Epithelial cell of proximal tubule (primary cell): ENCODE data around the gene ASS1. TPM values are rescaled to one million over a fixed set of nuclear protein-coding genes. Genes with fewer than 3 reads are reported as not detected.

Source experiments
- DNase-seq: peaks from one replicate; pipeline ENCODE4 v3.0.0-alpha.2; 2011; ENCODE audit warnings: low read depth
- H3K4me3 ChIP-seq: 2 replicates; pipeline ENCODE4 v1.5.1; 2011; ENCODE audit warnings: low read depth, mild to moderate bottlenecking, low read length
- total RNA-seq: library from RNA; depleted of rRNA; stranded (reverse); fragments of >200 nt; gene quantifications from 2 replicates; pipeline ENCODE4 v1.2.3, GENCODE V29; 2015
- TF ChIP-seq, protein P1 (sequence below): conservative IDR thresholded peaks from 2 replicates; pipeline ENCODE4 v1.5.1; 2012; ENCODE audit warnings: low read depth, mild to moderate bottlenecking, low read length

ASS1 gene
- total RNA-seq, 1 donor from 2014 or later: 9.4 TPM

DNA sequence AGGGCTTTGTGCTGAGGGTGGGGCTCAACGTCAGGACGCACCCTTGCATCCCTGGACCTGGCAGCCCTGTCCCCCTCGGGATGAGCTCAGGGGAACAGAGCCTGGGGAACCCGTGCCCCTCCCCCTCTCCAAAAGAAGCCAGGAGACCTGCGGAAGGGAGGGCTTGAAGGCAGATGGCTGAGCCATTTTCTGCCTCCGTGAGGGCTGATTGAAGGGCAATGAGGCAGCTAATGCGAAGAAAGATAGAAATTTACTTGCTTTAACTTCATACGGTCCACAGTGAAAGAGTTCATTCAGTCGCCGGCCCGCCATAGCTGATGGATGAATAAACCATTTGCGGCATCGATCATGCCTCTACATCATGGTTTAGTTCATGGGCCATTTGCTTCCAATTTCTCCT lies 28.8 kb downstream of the ASS1 start:
- TF ChIP-seq, protein P1, sequence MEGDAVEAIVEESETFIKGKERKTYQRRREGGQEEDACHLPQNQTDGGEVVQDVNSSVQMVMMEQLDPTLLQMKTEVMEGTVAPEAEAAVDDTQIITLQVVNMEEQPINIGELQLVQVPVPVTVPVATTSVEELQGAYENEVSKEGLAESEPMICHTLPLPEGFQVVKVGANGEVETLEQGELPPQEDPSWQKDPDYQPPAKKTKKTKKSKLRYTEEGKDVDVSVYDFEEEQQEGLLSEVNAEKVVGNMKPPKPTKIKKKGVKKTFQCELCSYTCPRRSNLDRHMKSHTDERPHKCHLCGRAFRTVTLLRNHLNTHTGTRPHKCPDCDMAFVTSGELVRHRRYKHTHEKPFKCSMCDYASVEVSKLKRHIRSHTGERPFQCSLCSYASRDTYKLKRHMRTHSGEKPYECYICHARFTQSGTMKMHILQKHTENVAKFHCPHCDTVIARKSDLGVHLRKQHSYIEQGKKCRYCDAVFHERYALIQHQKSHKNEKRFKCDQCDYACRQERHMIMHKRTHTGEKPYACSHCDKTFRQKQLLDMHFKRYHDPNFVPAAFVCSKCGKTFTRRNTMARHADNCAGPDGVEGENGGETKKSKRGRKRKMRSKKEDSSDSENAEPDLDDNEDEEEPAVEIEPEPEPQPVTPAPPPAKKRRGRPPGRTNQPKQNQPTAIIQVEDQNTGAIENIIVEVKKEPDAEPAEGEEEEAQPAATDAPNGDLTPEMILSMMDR: no peak
- no peak overlapping the region for H3K4me3 ChIP-seq
- no peak for DNase-seq

DNA sequence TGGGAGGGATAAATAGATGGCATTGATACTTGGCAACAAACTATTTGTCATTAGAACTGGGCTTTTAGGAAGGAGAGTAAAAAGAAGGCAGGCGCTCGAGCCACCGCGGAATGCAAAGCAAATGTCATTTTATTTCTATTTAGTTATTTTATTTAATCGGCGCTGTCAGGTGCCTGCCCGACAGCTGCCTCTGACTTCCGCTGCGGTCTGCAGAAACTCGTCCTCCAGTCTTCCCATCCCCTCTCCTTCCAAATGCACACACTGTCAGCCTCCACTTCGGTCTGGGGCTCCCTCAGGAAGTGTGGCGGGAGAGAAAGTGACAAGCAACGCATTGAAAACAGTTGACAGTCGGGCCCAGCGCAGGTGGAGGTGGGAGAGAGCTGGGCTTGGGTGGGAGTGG lies 29.3 kb downstream of the ASS1 start:
- H3K4me3 ChIP-seq: no peak overlapping the region
- no peak for DNase-seq
- TF ChIP-seq, protein P1: no peak

DNA sequence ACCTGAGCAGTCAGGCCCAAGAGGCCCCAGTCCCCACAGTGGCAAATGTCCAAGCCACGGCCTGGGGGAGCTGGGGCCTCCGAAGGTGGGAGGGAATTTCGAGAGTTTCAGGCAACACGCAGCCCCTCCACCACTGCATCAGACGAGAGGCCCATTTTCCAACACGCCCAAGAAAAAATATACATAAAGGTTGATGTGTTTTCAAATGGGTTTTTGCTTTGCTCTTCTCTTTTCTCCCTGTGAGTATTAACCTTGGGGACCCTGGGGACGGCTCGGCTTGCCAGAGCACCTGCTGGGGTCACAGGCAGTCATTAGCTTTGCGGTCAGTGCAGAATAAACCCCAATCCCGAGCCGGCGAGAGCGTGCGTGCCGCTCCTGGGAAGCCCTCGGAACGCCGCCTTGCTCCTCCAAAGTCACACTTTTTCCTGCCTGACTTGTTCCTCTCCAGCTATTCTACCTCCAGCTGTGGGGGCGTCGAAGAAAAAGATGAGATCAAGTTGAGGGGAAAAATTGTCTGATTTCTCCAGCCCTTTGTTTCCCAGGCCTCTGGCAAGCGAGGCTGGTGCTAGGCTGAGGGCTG lies 31.5 kb downstream of the ASS1 start:
- TF ChIP-seq, protein P1: no peak
- no peak for DNase-seq
- H3K4me3 ChIP-seq: no peak overlapping the region

DNA sequence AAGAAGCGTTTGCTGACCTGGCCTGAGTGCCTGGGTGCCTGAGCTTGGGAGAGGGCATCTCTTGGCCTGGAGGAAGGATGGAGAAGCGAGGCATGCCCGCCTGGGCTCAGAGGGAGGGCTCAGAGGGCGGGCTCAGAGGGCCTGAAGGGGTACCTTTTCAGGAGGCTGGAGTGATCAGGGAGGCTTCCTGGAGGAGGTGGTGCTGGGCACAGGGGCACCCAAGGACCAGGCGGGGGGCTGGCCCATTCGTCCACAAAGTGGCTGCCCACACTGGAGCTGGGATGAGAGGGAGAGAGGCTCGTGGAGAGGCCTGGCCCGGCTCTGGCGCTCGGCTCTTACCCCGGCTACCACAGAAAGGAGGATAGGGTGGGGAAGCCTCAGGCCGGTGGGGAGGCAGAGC lies 32.8 kb downstream of the ASS1 start:
- no peak for DNase-seq
- H3K4me3 ChIP-seq: no peak overlapping the region
- TF ChIP-seq, protein P1: no peak

DNA sequence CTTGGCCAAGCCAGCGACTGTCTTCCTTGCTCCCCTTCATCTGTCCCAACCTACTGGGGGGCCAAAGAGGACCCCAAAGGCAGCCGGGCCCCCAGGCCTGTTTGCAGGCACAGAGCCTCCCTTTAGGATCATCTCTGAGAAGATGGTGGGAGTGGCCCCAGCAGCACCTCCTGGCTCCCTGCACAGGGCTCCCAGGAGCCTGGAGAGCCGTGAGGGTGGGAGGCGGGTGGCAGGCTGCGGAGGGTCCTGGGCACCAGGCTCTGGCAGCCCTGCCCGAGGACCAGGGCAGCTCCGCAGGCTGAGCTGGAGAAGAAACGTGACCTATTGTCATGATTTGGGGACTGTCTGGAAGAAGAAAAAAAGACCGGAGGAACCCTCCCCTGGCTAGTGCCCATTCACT lies 33.4 kb downstream of the ASS1 start:
- no peak for DNase-seq
- TF ChIP-seq, protein P1: no peak
- no peak overlapping the region for H3K4me3 ChIP-seq

DNA sequence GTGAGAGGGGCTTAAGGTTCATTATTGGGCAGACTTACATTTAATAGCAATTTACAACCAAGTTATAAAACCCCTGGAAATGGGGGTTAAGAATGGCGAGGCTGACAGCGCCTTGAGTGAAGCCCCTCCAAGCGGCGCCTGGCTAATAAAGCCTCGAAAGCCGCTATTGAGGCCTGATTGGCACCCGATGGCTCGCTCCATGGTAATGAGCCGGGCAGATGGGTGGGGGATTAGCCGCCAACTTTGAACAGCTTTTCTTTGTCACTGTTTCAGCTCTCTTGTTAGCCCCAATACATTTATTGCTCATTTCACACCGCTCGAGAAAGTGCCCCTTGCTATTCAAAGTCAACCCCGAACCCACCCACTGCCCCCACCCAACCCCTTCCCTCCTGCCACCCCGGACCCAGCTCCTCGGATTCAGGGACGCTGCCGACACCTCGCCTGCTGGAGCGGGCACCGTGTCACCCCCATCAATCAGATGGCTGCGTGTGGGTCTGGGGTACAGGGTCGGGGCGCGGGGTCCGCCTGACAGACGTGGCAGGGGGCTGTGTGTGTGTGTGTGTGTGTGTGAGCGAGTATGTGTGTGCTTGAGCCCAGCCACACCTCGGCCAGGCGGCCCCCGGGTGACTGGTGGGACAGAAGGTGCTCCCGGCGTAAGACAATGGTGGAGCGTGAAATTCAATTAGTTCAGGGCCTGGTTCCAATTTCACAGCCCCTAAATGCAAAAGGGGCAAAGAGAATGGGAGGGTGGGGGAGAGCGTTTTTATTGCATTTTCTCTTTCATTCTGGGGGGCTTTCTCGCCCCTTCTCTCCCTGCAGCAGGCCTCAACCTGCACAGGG lies 34.2 kb downstream of the ASS1 start:
- TF ChIP-seq, protein P1: no peak
- H3K4me3 ChIP-seq: no peak overlapping the region
- no peak for DNase-seq

DNA sequence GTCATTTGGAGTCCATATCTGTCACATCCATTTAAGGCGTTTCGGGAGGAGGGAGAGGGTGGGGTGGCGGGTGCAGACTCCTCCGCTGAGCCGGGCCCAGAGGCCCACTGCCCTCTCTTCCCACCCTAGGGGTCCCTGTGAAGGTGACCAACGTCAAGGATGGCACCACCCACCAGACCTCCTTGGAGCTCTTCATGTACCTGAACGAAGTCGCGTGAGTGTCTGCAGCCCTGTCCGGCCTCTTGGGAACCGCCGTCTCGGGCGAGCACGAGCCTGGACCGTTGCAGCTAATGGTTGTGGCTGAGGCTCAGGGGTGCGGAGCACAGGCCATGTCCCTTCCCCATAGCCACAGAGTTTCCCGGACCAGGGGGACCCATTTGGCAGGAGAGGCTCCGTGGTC lies 34.8 kb downstream of the ASS1 start:
- DNase-seq: no peak
- TF ChIP-seq, protein P1: no peak
- H3K4me3 ChIP-seq: no peak overlapping the region
